ENCODE results near the gene CIT. TPM values are rescaled to one million over a fixed set of nuclear protein-coding genes. Genes with fewer than 3 reads are reported as not detected.

Gene CIT
- polyA plus RNA-seq, 3 donors = 0.03 TPM; not detected in 2

- H3K27me3 ChIP-seq (ENCODE audit: control insufficient read depth in 2 of 2, insufficient read depth in 2 of 2, low read length in 2 of 2) = no peaks in the 10 kb centered on the region
- Mint-ChIP-seq H3K27ac (peak overlapping the region in 1 of 7 donors; percentile 4), H3K27me3 (ENCODE audit: low read depth in 3 of 3) (no peaks in the 10 kb centered on the region), H3K4me1 (peaks cover 6% of the 10 kb centered on the region), H3K36me3 (peaks cover 48 to 62% of the 10 kb centered on the region in 2 donors), H3K9me3 (peaks cover 0 to 2% (median 0%) of the 10 kb centered on the region in 7 donors), H3K4me3 (no peak overlapping the region)
- peaks cover 4 to 10% of the 10 kb centered on the region in 2 donors for H3K4me1 ChIP-seq (ENCODE audit: control insufficient read depth in 1 of 2, insufficient read depth in 2 of 2, low read length in 2 of 2)
- intact Hi-C loops (cut with micrococcal nuclease) = no loop called here
- H3K36me3 ChIP-seq (replicated peaks in 1 of 2; ENCODE audit: control insufficient read depth in 1 of 2, insufficient read depth in 2 of 2, low read length in 2 of 2) = peaks cover 19 to 74% of the 10 kb centered on the region in 2 donors
- no peak overlapping the region for H3K27ac ChIP-seq (ENCODE audit: low read depth in 1 of 2, low read length in 2 of 2)
- H3K4me3 ChIP-seq (replicated peaks in 1 of 3; ENCODE audit: low read depth in 2 of 3, low read length in 3 of 3) = no peak overlapping the region
- WGBS (ENCODE audit: insufficient coverage) = no CpG with 5 or more reads among the region's 2 CpGs
- no peaks in the 10 kb centered on the region for H3K9me3 ChIP-seq (replicated peaks in 1 of 2; ENCODE audit: control insufficient read depth in 1 of 2, insufficient read depth in 1 of 2, low read length in 2 of 2)
- no peak overlapping the region for H3K4me2 ChIP-seq (replicated peaks; ENCODE audit: extremely low read depth, low read length, poor library complexity, severe bottlenecking)
- H3K79me2 ChIP-seq (ENCODE audit: insufficient read depth, low read length) = no peaks in the 10 kb centered on the region
- TF ChIP-seq CTCF (IDR thresholded peaks at IDR 0.05) = no peak
- no peak overlapping the region for H3K9ac ChIP-seq (ENCODE audit: insufficient read depth, low read length, poor library complexity, severe bottlenecking)
- no peak overlapping the region for H2AFZ ChIP-seq (ENCODE audit: insufficient read depth, low read depth, low read length, poor library complexity, severe bottlenecking)
- DNase-seq = no peak
- no peaks in the 10 kb centered on the region for H4K20me1 ChIP-seq (ENCODE audit: insufficient read depth, low read length)
These were observed 42.1 kb downstream of the CIT start for GRCh38 chr12:119835068-119835467.

GRCh38 chr12:119829439-119829838, 47.7 kb downstream of the CIT start:
- no CpG with 5 or more reads among the region's 1 CpG for WGBS (ENCODE audit: insufficient coverage)
- Mint-ChIP-seq H3K9me3 (peaks cover 0 to 3% (median 0%) of the 10 kb centered on the region in 7 donors), H3K4me1 (no peaks in the 10 kb centered on the region), H3K36me3 (peaks cover 56 to 92% of the 10 kb centered on the region in 2 donors), H3K27ac (no peak overlapping the region), H3K4me3 (no peak overlapping the region), H3K27me3 (ENCODE audit: low read depth in 3 of 3) (no peaks in the 10 kb centered on the region)
- intact Hi-C loops (cut with micrococcal nuclease) = no loop called here
- no peak overlapping the region for H2AFZ ChIP-seq (ENCODE audit: insufficient read depth, low read depth, low read length, poor library complexity, severe bottlenecking)
- no peaks in the 10 kb centered on the region for H3K9me3 ChIP-seq (replicated peaks in 1 of 2; ENCODE audit: control insufficient read depth in 1 of 2, insufficient read depth in 1 of 2, low read length in 2 of 2)
- no peaks in the 10 kb centered on the region for H3K27me3 ChIP-seq (ENCODE audit: control insufficient read depth in 2 of 2, insufficient read depth in 2 of 2, low read length in 2 of 2)
- H3K4me1 ChIP-seq (ENCODE audit: control insufficient read depth in 1 of 2, insufficient read depth in 2 of 2, low read length in 2 of 2) = no peaks in the 10 kb centered on the region
- no peak for DNase-seq
- peaks cover 20 to 82% of the 10 kb centered on the region in 2 donors for H3K36me3 ChIP-seq (replicated peaks in 1 of 2; ENCODE audit: control insufficient read depth in 1 of 2, insufficient read depth in 2 of 2, low read length in 2 of 2)
- TF ChIP-seq CTCF (IDR thresholded peaks at IDR 0.05) = no peak
- no peak overlapping the region for H3K4me2 ChIP-seq (replicated peaks; ENCODE audit: extremely low read depth, low read length, poor library complexity, severe bottlenecking)
- H3K4me3 ChIP-seq (replicated peaks in 1 of 3; ENCODE audit: low read depth in 2 of 3, low read length in 3 of 3) = no peak overlapping the region
- H3K27ac ChIP-seq (ENCODE audit: low read depth in 1 of 2, low read length in 2 of 2) = no peak overlapping the region
- no peak overlapping the region for H3K9ac ChIP-seq (ENCODE audit: insufficient read depth, low read length, poor library complexity, severe bottlenecking)
- no peaks in the 10 kb centered on the region for H4K20me1 ChIP-seq (ENCODE audit: insufficient read depth, low read length)
- H3K79me2 ChIP-seq (ENCODE audit: insufficient read depth, low read length) = no peaks in the 10 kb centered on the region
